HL-60 (cell line): Measurements from ENCODE around the gene DENND1A.

Source experiments
- POLR2AphosphoS5 ChIP-seq: IDR thresholded peaks from 2 replicates; pipeline ENCODE4 v1.6.1; 2012; ENCODE audit warnings: low read depth
- TF ChIP-seq, protein P1 (sequence below): IDR thresholded peaks from 2 replicates; pipeline ENCODE4 v1.6.1; 2012; ENCODE audit warnings: low read depth; ENCODE audit not compliant: insufficient replicate concordance
- TF ChIP-seq, protein P2 (sequence below): IDR thresholded peaks from one replicate; pipeline ENCODE4 v1.5.1; 2011; ENCODE audit warnings: low read length, control low read depth, inconsistent platforms; ENCODE audit not compliant: insufficient read depth

DNA sequence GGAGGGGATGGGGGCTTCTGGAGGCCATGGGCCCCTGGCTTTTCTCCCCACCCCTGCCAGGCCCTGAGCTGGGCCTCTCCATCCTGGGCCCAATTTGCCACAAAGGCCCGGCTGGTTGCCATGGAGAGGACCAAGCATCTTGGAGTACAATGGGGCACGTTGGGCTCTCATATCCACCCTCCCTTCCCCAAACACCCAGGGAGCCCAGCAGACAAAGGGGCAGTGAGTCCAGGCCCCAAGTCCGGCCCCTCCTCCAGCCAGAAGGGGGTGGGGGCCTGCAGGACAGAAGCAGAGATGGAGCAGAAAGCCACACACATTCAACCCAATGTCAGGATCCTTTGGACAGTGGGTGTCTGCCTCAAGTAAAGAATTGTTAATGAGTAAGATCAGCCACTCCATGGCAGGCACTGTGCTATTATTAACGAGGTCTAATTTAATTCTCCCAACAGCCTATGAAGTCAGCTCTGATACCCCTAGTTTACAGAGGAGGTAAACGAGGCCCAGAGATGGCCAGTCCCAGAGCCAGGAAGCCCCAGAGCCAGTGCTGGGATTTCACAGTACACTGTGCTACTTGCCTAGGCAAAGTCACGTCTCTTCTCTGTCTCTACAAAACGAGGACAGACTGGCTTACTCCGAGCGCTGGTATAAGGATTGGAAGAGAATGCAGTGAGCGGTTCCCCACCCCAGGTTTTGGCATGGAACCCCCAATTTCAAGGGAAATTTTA lies 571.6 kb downstream of the DENND1A start:
- TF ChIP-seq, protein P1, sequence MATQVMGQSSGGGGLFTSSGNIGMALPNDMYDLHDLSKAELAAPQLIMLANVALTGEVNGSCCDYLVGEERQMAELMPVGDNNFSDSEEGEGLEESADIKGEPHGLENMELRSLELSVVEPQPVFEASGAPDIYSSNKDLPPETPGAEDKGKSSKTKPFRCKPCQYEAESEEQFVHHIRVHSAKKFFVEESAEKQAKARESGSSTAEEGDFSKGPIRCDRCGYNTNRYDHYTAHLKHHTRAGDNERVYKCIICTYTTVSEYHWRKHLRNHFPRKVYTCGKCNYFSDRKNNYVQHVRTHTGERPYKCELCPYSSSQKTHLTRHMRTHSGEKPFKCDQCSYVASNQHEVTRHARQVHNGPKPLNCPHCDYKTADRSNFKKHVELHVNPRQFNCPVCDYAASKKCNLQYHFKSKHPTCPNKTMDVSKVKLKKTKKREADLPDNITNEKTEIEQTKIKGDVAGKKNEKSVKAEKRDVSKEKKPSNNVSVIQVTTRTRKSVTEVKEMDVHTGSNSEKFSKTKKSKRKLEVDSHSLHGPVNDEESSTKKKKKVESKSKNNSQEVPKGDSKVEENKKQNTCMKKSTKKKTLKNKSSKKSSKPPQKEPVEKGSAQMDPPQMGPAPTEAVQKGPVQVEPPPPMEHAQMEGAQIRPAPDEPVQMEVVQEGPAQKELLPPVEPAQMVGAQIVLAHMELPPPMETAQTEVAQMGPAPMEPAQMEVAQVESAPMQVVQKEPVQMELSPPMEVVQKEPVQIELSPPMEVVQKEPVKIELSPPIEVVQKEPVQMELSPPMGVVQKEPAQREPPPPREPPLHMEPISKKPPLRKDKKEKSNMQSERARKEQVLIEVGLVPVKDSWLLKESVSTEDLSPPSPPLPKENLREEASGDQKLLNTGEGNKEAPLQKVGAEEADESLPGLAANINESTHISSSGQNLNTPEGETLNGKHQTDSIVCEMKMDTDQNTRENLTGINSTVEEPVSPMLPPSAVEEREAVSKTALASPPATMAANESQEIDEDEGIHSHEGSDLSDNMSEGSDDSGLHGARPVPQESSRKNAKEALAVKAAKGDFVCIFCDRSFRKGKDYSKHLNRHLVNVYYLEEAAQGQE: no peak
- TF ChIP-seq, protein P2, sequence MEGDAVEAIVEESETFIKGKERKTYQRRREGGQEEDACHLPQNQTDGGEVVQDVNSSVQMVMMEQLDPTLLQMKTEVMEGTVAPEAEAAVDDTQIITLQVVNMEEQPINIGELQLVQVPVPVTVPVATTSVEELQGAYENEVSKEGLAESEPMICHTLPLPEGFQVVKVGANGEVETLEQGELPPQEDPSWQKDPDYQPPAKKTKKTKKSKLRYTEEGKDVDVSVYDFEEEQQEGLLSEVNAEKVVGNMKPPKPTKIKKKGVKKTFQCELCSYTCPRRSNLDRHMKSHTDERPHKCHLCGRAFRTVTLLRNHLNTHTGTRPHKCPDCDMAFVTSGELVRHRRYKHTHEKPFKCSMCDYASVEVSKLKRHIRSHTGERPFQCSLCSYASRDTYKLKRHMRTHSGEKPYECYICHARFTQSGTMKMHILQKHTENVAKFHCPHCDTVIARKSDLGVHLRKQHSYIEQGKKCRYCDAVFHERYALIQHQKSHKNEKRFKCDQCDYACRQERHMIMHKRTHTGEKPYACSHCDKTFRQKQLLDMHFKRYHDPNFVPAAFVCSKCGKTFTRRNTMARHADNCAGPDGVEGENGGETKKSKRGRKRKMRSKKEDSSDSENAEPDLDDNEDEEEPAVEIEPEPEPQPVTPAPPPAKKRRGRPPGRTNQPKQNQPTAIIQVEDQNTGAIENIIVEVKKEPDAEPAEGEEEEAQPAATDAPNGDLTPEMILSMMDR: no peak
- no peak for TF ChIP-seq POLR2AphosphoS5
